Measurements from ENCODE around the gene ITPR2.
"Not testable (repeated sequence)": the region's sequence is repeated elsewhere in the genome, so short reads cannot be mapped to it uniquely, and the experiment has no call there.

Gene ITPR2

DNA sequence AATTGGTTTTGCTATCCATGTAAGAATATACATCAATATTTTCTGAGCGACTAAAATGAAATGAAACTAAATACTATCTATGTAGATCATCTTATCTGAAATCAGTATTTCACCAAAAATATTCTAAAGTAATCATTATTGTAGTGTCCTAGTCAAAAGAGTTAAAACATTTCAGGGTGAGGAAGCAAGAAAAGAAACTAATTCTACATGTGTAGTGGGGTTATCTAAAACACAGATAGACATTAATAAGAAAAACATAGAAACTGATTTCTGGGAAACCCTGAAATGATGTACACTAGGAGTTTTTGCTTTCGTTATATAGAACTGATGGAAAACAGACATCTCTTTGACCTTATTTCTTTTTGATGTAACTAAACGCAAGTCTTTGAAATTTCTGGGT lies 379.7 kb downstream of the ITPR2 start:
- no peak for DNase-seq (ENCODE audit: low read depth in 2 of 2)

DNA sequence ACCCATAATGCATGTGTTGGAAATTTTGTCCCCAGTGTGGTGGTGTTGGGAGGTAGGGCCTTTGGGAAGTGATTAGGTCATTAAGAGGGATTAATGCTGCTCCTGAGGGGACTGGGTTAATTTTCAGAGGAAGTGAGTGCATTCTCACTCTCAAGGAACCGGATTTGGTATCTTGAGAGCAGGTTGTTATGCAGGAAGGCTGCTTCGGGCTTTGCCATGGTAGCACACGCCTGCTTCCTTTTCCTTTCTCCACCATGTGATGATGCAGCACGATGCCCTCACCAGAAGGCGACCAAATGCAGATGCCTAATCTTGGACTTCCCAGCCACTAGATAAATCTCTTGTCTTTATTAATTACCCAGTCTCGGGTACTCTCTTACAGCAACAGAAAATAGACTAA lies 380.5 kb downstream of the ITPR2 start:
- DNase-seq (ENCODE audit: low read depth in 2 of 2): no peak

DNA sequence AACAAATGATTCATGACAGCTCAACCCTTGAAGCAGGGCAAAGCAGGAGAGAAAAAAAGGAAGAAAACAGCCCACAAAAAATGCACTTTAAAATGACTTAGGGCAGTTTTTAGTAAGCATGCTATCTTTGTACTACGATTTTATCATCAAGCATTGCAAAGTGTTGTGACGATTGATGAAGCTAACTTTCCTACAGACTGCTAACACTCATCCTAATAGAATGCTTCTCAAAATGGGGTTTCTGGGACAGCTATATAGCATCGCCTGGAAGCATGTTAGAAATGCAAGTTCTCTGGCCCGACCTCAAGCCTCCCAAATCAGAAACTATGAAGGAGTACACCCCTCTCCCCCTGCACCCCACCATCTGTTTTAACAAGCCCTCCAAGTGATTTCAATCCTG lies 381.2 kb downstream of the ITPR2 start:
- no peak for DNase-seq (ENCODE audit: low read depth in 2 of 2)

DNA sequence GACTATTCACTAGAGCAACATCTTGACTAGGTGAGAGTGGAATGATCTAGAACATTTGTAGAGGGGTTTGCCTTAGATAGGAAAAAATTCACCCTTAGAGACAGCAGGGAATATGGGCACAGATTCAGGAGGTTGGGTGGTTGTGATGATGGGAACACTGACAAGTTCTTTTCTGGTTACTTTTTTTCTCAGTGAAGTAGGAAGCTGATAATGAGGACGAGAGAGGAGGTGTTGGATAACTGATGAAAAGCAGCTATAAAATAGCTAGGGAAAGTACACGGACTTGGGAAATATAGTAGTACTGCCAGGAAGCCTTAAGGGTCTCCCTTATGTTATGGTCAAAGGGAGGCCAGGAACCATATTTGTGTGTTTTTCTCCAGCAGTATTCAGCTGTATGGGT lies 387.1 kb downstream of the ITPR2 start:
- no peak for DNase-seq (ENCODE audit: low read depth in 2 of 2)

DNA sequence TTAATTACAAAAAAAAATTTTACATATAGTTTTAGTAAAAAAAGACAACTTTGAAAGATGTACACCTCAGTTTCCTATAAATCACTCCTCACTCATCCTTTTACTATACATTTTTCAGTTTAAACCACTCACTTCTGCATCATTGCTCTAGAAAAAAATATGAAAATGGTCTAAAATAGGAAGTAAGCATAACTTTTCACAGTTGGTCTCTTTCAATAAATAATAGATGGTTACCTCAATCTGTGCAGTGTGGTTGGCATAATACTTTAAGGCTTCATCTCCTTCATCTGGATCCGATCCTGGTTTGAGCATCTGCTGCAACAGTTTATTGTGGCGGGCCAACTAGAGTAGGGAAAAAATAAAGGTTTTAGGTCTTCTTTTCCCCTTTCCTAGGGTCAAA lies 389.7 kb downstream of the ITPR2 start:
- no peak for DNase-seq (ENCODE audit: low read depth in 2 of 2)

DNA sequence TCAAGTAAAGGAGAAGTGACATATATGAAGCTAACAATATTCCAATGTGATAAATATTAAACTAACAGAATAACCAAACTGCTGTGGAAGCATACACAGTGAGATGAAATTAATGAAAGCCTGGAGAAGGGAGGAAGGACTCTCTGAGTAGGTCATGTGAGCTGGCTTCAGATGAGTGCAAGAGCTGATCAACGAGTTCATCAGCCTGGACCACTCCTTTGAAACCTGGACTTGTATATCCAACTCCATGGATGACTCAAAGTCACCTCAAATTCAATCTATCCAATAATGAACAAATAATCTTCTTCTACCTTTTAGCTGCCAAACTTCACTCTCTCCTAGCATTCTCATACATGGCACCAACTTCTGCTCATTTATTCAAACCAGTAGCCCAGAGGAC lies 391.6 kb downstream of the ITPR2 start:
- DNase-seq (ENCODE audit: low read depth in 2 of 2): no peak

DNA sequence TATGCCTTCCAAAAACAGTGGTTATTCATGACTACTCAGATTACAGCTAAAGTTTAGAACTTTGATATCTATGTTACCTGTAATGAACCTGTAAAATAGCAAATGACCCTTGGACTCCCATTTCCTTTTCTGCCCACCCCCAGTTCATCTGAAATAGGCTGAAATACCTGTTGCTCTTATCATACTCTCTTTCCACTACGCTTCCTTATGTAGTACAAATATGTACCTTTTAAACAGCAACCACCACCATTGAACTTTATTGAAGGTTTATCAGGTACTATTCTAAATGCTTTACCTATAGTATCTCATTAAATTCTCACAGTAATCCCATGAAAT lies 398.0 kb downstream of the ITPR2 start:
- DNase-seq (ENCODE audit: low read depth in 2 of 2): no peak

DNA sequence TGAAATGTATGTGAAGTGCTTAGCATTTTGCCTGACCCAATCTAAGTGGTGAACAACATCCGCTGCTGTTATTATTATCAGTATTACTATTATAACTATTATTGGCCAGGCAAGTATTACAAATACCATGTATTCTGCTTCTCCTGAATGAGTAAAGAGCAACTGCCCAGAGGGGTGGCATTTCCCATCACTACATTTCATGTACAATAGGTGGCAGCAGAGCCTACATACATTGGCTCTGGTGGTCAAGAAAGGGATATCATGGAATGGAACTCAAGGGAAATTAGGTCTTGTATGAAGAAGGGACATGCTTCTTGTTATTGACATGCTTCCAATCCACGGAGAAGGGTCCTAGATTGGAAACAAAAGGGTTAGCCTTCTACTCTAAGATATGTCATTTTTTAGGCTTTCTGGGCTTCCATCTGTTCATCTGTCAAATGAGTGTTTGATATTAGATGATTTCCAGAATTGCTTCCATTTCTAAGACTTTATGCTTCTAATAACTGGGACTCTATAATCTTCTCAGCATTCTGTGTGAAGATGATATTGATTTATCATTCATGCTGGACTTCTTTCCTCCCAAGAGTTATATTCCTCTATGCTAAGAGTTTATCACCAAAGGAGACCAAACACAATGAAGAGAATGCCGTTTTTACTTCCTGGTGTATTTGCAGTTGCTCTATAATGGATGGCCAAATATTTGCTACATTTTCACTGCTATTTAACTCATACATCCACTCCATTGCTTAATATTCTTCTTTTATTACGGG lies 398.5 kb downstream of the ITPR2 start:
- DNase-seq (ENCODE audit: low read depth in 2 of 2): no peak

DNA sequence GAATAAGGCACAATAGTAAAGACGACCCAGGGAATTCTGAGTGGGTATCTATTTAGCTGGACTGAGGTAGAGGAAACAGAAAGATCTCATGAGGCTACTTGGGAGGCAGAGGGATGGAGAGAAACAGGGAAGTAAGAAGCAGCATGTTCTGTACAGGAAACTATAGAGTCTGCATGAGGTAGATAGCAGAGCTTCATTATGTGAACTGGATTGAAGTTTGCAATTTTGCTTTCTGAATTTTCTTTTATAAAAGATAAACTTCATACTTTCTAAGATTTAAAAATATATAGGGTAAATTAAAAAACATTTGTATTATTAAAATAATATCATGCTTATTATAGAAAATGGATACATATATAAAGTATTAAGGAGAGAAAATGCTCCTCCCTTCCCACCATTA lies 399.3 kb downstream of the ITPR2 start:
- not testable (repeated sequence) for DNase-seq (ENCODE audit: low read depth in 2 of 2)

DNA sequence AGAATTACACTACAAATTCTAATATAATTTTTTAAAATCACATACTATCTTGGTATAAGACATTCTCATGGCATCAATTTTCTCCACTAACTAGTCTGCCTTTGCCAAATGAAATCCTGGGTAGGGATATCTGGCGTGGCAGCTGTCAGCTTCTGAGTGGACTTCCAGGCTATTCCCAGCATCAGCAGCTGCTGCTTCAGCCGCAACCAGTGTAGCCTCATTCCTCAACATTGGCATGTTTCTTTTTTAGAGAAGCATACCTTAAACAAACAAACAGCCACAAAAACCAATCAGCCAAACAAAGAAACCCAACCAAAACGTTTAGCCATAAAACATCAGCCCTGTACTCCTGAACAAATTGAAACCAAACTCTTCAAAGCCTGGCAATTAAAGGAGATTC lies 401.8 kb downstream of the ITPR2 start:
- no peak for DNase-seq (ENCODE audit: low read depth in 2 of 2)

DNA sequence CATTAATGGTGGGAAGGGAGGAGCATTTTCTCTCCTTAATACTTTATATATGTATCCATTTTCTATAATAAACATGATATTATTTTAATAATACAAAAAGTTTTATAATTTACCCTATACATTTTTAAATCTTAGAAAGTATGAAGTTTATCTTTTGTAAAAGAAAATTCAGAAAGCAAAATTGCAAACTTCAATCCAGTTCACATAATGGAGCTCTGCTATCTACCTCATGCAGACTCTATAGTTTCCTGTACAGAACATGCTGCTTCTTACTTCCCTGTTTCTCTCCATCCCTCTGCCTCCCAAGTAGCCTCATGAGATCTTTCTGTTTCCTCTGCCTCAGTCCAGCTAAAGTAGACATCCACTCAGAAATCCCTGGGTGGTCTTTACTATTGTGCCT lies 402.4 kb downstream of the ITPR2 start:
- DNase-seq (ENCODE audit: low read depth in 2 of 2): not testable (repeated sequence)

DNA sequence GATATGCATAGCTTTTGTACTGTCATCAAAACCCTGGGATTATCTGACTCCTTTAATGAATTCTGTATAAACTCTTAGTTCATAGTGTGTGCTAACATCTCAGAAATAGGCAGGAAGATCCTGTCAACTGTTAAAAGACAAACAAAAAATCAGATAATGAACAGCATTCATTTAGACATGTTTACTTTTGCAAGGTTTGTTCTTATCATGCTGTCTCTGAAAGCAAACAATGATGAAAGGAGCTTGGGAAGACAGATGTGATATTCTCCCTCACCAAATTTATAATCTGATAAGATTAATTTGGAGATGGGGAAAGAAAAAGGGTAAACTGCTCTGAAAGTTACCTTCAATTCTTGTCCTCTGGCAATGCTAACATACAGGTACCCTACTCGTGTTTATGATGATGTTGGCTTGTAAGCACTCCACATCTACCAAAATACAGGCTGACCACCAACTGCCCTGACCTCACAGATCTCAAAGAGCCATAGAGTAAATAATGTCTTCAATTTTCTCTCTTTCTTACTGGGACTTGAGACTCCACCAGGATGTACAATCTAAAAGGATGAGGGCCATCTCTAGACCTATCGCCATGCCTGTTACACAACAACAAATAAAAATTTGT lies 403.8 kb downstream of the ITPR2 start:
- no peak for DNase-seq (ENCODE audit: low read depth in 2 of 2)

DNA sequence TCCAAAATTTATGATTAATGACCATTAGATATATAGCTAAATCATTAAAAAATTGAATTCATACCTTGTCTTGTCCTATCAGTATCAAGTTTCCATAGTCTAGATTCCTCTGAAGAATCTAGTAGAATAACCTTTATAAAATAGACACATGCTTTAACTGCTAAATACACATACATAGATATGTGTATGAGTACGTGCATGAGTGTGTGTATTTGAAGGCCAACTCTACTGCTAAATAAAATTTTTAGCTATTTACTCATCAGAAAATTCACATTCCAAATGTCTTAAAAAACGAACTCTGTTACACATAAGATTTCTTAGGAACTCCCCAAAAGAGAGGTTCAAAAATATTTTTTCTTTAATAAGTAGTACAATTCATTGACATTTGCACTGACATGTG lies 404.6 kb downstream of the ITPR2 start:
- no peak for DNase-seq (ENCODE audit: low read depth in 2 of 2)

DNA sequence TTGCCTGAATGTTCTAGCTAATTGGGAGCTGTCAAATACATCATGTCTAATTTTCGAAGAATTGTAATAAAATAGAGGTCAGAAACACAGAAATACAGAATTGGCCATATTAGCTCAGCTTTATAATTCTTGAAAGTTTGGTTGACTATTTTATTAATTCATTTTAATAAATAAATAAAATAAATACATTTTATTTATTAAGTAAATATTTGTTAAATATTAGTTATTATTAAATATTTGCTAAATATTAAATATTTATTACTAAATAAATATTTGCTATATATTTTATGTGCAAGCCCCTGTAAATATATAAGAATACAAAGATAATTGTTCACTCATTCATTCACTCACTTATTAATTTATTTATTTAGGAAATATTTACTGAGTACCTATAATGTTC lies 406.3 kb downstream of the ITPR2 start:
- DNase-seq (ENCODE audit: low read depth in 2 of 2): no peak

DNA sequence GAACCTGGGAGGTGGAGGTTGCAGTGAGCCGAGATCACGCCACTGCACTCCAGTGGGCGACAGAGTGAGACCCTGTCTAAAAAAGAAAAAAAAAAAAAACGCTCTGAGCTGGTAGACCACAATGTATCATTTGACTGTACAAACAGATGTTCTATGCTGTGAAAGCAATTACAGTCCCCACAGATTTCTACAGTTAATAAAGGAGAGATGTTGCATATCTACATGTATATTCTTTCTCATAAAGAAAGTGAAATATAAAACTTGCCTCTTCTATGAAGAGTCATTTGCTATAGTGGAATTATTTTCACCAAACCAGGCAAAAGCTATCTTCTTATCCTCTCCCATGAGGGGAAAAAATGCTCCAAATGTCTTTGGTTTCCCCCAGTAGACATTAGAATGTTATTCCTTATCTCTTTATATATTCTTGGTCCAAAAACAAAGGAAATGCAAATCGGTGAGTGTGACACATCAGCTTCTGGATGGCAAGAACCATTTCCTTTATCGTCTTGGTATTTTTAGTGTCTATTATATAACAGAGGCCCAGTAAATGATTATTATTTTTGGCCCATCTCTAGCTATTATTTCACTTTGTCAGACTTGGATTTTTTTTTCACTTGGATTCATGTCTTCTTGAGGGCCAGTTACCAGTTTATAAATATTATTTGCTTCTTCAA lies 407.3 kb downstream of the ITPR2 start:
- no peak for DNase-seq (ENCODE audit: low read depth in 2 of 2)

DNA sequence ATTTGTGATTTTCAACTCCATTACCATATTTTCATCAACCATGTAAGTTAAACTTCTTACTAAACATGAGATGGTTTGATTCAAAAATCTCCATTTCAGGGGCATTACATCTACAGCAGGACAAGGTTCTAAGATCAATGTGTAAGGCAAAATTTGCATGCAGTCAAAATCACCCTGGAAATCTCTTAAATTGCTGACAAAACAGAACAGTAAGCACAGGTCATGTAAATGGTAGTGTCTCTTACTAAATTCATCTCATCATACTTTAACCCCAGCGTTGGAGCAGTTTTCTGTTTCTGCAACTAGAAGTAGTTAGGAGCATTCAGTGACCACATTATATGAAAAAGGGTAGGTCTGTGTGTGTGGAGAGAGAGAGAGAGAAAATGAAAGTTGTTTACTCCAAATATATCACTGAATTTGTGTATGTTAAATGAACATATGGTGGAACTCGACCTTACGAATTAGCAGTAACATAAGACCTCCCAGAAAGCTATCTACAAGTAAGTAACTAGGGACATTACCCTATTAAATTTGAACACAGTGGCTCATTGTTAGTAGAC lies 410.1 kb downstream of the ITPR2 start:
- DNase-seq (ENCODE audit: low read depth in 2 of 2): no peak

DNA sequence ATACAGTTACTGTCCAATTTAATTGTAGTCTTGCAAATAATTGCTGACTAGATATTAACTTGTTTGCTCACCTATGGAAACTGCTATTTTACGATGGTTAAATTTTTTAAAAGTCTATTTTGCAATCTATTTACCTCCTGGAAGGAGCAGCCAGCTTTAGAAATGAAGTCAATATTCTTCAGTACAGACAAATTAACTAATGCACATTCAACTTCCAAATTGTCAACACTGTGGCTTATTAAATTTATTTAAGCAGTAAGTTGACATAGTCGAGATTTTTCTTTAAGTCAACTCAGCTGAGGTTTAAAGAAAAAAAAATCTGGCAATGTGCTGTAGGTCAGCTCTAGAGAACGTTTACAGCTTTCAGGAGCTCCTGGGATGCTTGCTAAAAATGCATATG lies 416.4 kb downstream of the ITPR2 start:
- DNase-seq (ENCODE audit: low read depth in 2 of 2): no peak

DNA sequence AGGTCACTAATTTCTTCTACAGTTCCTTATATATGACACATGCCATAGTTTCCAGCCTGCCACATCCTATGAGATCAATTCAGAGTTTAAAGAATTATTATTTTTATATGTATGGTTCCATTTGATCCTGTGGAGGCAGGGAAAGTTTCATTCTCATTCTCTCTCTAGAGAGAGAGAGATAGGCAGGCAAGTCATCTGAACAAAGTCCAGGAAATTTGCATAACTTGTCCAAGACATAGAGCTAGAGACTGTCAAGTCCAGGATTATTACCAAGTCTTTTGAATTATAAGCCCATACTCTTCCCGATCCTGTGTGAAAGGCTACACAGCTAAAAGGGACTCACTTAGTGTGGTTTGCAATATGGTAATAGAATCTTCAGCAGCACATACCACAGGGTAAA lies 422.3 kb downstream of the ITPR2 start:
- no peak for DNase-seq (ENCODE audit: low read depth in 2 of 2)

DNA sequence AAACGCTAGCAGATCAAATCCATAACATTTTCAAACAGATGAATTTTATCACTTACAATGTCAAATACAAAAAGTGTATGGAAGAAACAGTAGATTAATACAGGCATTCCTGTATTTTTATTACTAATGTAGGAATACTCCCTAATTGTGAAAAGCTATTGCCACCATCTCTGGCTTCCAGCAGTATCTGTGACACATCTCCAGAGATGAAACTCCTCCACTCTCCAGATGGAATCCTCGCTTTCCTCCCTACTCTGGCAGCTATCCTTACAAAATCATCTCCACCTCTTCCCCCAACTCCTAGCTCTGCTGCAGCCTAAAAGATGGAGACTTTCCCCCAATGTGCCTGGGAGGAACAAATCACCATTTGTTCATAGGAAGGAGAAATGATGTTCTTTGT lies 426.2 kb downstream of the ITPR2 start:
- no peak for DNase-seq (ENCODE audit: low read depth in 2 of 2)

DNA sequence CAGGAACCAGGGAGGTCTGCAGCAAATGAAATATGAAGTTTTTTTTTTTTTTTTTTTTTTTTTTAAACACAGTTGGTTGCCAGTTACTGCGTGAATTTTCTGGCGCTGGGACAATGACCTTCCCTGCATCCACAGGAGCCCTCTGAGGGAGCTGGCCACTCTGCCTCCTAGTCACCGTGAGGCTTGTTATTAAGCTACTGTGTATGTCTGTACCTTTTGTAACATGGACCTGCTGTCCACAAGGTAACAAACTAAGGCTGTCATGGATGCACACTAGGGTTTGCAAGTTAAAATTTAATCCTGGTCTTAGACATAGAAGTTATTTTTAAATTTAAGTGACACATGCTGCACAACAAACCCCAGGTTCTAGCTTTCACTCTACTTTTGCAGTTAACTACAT lies 426.6 kb downstream of the ITPR2 start:
- DNase-seq (ENCODE audit: low read depth in 2 of 2): no peak

DNA sequence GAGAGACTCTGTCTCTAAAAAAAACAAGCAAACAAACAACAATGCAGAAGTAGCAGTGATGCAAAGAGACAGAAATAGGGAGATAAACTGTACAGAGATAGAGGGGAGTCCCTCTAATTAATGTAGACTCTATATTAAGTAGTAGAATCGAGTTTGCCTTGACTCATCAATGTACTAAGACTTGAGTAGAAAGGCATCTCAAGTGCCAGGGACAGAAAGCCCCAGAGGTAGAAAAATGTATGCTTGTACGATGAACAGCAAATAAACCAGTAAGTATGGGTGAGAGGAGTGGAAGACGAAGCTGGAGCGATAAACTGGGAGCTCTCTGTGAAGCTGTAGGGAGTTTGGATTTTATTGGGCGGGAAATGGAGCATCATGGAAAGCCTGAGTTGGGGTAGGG lies 429.4 kb downstream of the ITPR2 start:
- DNase-seq (ENCODE audit: low read depth in 2 of 2): no peak

DNA sequence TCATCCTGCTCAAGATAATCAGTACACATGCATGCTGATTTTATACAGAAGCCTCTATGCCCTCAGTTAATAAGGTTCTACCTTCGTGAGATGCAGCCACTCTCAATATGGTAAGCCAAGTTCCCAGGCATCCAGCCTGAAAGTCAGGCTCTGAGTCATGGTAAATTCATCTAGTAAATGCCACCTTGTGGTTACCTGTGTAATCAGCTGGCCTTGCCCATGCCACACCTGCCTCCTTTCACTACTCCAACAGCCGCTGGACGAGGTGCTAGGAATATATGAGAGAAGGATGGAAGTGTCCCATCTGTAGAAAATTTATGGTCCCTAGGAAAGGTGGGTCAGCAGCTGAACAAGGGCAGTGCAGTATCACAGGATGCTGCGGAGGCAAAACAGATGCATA lies 430.3 kb downstream of the ITPR2 start:
- DNase-seq (ENCODE audit: low read depth in 2 of 2): no peak

DNA sequence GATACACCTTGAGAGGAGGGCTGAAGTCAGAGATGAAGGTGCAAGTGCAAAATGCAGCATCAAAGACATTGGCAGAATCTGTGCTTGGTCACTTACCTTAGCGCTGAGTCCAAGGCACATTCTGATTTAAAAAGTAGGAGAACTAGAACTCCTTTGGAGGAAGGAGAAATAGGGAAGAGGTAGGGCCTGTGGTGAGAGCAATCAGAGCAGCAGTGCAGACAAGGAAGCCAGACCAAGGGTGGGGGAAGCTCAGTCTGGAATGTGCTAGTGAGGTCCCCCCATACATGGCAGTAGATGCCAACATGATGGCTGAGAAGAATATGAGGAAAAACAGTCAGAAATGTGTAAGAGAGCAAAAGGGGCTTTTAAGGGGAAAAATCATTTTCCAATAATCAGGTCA lies 431.1 kb downstream of the ITPR2 start:
- no peak for DNase-seq (ENCODE audit: low read depth in 2 of 2)

Measured in stimulated activated CD8-positive, alpha-beta memory T cell treated with anti-CD3 and anti-CD28 coated beads, Interleukin-2, amount 100 ng/mL, for 48 hours (primary cell).